Midbrain (tissue), 1 donor: Measurements from ENCODE around the gene UBN2.

Experiments used
- DNase-seq: peaks from one replicate; lab custom pipeline; 2025; lab: John Stamatoyannopoulos, UW

UBN2 gene

DNA sequence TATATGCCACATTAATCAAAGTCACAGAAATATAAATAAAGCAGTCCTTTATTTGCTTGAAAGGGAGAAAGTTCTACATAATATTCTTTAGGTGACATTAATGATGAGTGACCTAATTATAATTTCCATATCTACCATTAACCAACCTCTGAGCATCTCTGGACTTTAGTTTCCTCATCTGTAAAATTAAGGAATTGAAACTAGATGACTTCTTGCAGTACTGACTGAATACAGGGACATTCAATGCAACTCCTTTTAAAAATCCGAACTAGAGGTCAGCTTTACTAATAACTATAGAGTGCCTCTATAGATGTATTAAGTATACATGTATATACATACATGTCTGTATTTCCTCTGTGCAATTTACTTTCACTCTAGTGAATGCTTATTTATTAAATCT, 114.0 kb downstream of the UBN2 start:
- no peak for DNase-seq

- no peak for DNase-seq
These were observed 120.0 kb downstream of the UBN2 start for GRCh38 chr7:139351027-139351426.

GRCh38 chr7:139354729-139355128, 123.7 kb downstream of the UBN2 start:
- DNase-seq: no peak

DNA sequence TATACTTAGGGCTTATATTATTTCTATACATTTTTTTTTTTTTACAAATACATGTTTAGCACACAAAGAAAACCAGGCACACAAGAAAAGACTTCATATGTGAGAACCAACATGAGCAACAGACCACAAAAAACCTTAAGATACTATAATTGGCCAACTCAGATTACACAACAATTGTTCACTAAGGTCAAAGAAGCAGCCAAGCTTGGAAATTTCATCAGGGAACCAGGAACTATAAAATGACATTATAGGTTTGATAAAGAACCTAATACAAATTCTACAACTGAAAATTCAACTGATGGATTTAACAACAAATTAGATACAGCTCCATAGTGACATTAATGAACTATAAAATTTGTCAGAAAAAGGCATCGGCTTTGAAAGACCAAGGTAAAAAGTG, 124.3 kb downstream of the UBN2 start:
- no peak for DNase-seq
